Thymus (tissue), 14 donors: ENCODE measurements around the gene SUSD2. TPM values are rescaled to one million over a fixed set of nuclear protein-coding genes. Genes with fewer than 3 reads are reported as not detected.
"Not testable (repeated sequence)": the region's sequence is repeated elsewhere in the genome, so short reads cannot be mapped to it uniquely, and the experiment has no call there.

Source experiments
- DNase-seq, 9 donors: peaks; one replicate each; pipeline ENCODE4 v3.0.0-alpha.2; 2013; ENCODE audit warnings: low spot score in 9 of 9, low read depth in 6 of 9, missing footprints in 1 of 9
- H3K27ac ChIP-seq, 2 donors: one replicate each; pipeline ENCODE4 v1.5.1; 2013; ENCODE audit warnings: control low read depth in 1 of 2, low read depth in 1 of 2, low read length in 1 of 2, mild to moderate bottlenecking in 1 of 2, moderate library complexity in 1 of 2
- H3K27me3 ChIP-seq, 2 donors: one replicate each; pipeline ENCODE4 v1.5.1; 2013; ENCODE audit warnings: low read length in 1 of 2; ENCODE audit not compliant: control insufficient read depth in 2 of 2, insufficient read depth in 1 of 2
- H3K36me3 ChIP-seq, 2 donors: one replicate each; pipeline ENCODE4 v1.5.1; 2013; ENCODE audit warnings: low read length in 1 of 2, mild to moderate bottlenecking in 1 of 2, moderate library complexity in 1 of 2; ENCODE audit not compliant: control insufficient read depth in 2 of 2, insufficient read depth in 2 of 2
- H3K4me1 ChIP-seq, 2 donors: one replicate each; pipeline ENCODE4 v1.5.1; 2013; ENCODE audit warnings: low read length in 2 of 2; ENCODE audit not compliant: control insufficient read depth in 2 of 2, insufficient read depth in 2 of 2
- H3K4me3 ChIP-seq, 2 donors: one replicate each; pipeline ENCODE4 v1.5.1; 2013; ENCODE audit warnings: low read length in 2 of 2, control low read depth in 1 of 2, mild to moderate bottlenecking in 1 of 2
- H3K9me3 ChIP-seq, 2 donors: one replicate each; pipeline ENCODE4 v1.5.1; 2013; ENCODE audit warnings: low read length in 1 of 2, mild to moderate bottlenecking in 1 of 2; ENCODE audit not compliant: control insufficient read depth in 2 of 2, insufficient read depth in 1 of 2
- WGBS: extraction: QIAGEN DNeasy Blood & Tissue Kit; methylation state at CpG from one replicate; pipeline ENCODE4 v1.1.7; 2013; 5-methylcytosine and 5-hydroxymethylcytosine counted together
- long read RNA-seq, 10 donors: transcript quantifications; one replicate each; lab custom pipeline, GENCODE V29; 2026
- polyA plus RNA-seq: library from polyadenylated mRNA; stranded (reverse); fragments of 200-250 nt; gene quantifications from one replicate; pipeline ENCODE4 v1.2.3, GENCODE V29; 2013
- total RNA-seq: library from RNA; stranded (reverse); fragments of 120-200 nt; gene quantifications from one replicate; pipeline ENCODE4 v1.2.4, GENCODE V29; 2013
- donor health status: healthy.

The SUSD2 gene, protein sequence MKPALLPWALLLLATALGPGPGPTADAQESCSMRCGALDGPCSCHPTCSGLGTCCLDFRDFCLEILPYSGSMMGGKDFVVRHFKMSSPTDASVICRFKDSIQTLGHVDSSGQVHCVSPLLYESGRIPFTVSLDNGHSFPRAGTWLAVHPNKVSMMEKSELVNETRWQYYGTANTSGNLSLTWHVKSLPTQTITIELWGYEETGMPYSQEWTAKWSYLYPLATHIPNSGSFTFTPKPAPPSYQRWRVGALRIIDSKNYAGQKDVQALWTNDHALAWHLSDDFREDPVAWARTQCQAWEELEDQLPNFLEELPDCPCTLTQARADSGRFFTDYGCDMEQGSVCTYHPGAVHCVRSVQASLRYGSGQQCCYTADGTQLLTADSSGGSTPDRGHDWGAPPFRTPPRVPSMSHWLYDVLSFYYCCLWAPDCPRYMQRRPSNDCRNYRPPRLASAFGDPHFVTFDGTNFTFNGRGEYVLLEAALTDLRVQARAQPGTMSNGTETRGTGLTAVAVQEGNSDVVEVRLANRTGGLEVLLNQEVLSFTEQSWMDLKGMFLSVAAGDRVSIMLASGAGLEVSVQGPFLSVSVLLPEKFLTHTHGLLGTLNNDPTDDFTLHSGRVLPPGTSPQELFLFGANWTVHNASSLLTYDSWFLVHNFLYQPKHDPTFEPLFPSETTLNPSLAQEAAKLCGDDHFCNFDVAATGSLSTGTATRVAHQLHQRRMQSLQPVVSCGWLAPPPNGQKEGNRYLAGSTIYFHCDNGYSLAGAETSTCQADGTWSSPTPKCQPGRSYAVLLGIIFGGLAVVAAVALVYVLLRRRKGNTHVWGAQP
- 0.33 TPM for total RNA-seq
- polyA plus RNA-seq = 4.1 TPM
- long read RNA-seq, donor 1 = 0 reads
- long read RNA-seq, donor 2 = 0 reads
- long read RNA-seq, donor 3 = 0 reads
- long read RNA-seq, donor 4 = 0 reads
- long read RNA-seq, donor 5 = 0 reads
- long read RNA-seq, donor 6 = 0 reads
- long read RNA-seq, donor 7 = 0 reads
- long read RNA-seq, donor 8 = 0 reads
- long read RNA-seq, donor 9, partial matches to known transcripts = 0 of 1 reads
- long read RNA-seq, donor 9, other reads (novel, unspliced or antisense) = 0 of 1 reads
- long read RNA-seq, donor 10 = 0 reads

GRCh38 chr22:24181088-24181995 is at the start of gene SUSD2:
Gene SUSD2, plus strand, starts transcription at chr22:24181487. Its CDS starts 33 bp downstream, at chr22:24181520.
- H3K36me3 ChIP-seq = peaks cover 19 to 27% of the 10 kb centered on the region in 2 donors
- DNase-seq = no peak
- peaks cover 0 to 4% of the 10 kb centered on the region in 2 donors for H3K9me3 ChIP-seq
- WGBS = 95% methylated on average over 35 of the region's 35 CpGs
- no peaks in the 10 kb centered on the region for H3K27me3 ChIP-seq
- H3K4me3 ChIP-seq = no peak within 1 kb of the TSS
- peaks cover 7 to 10% of the 10 kb centered on the region in 2 donors for H3K4me1 ChIP-seq
- H3K27ac ChIP-seq = peak within 1 kb of the TSS in 1 of 2 donors; percentile 5

- Histone ChIP-seq H3K36me3 (peaks cover 28 to 61% of the 10 kb centered on the region in 2 donors), H3K4me1 (peaks cover 20 to 54% of the 10 kb centered on the region in 2 donors), H3K4me3 (no peak overlapping the region), H3K27me3 (no peaks in the 10 kb centered on the region), H3K27ac (peak overlapping the region; percentile 28 to 61), H3K9me3 (no peaks in the 10 kb centered on the region)
- 94% methylated on average over 11 of the region's 11 CpGs for WGBS
- peak in 1 of 9 donors; percentile 50 for DNase-seq
Observed at GRCh38 chr22:24133187-24133965, 47.9 kb upstream of the SUSD2 start.

DNA sequence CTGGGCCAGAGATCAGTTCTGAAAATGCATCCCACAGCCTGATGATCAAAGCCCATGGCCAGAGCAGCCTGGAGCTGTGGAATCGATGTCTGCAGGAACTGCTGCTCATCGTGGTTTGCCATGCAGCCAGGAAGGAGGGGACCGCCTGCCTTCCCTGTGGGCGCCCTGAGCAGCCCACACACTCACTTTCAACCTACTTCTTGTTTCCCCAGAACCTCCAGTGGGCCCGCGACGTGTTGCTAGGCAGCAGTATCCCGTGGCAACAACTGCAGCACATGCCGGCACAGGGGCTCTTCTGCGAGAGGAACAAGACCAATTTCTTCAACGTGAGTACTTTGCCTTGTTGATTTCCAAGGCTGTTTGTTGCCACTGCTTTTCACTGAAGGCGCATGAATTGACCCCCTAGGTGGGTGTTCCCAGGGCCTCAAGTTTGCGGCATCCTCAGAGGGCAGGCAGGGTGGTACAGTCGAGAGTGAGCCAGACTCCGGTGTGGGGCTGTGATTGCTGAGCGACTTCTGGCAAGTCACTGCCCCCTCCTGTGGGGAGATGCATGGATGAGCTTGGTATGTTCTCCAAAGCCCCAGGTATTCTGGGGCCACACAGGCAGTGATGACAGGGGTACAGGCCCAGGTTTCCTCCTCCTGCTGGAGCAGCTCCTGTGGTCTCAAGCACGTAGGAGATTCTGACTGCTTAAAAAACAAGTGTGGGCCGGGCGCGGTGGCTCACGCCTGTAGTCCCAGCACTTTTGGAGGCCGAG is 47.0 kb upstream of the SUSD2 start:
- no peaks in the 10 kb centered on the region for H3K27me3 ChIP-seq
- peak overlapping the region; percentile 57 to 86 for H3K27ac ChIP-seq
- peaks cover 15 to 45% of the 10 kb centered on the region in 2 donors for H3K4me1 ChIP-seq
- DNase-seq = peak in 8 of 9 donors; percentile 75 to 95 (median 86)
- peaks cover 24 to 67% of the 10 kb centered on the region in 2 donors for H3K36me3 ChIP-seq
- H3K4me3 ChIP-seq = peak overlapping the region in 1 of 2 donors; percentile 6
- no peaks in the 10 kb centered on the region for H3K9me3 ChIP-seq
- WGBS = 49% methylated on average over 22 of the region's 22 CpGs

DNA sequence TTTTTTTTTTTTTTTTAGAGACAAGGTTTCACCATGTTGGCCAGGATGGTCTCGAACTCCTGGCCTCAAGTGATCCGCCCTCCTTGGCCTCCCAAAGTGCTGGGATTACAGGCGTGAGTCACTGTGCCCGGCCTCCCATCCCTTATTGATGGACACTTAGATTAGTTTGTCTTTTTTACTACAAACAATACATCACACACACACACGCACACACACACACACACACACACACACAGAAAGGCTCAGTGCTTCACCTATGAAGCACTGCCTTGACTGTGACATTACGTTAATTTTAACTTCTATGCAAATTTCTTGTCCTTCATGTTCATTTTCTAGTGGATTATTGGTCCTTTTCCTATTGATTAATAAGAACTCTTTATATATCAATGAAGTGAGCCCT is 44.8 kb upstream of the SUSD2 start:
- WGBS = 95% methylated on average over 6 of the region's 6 CpGs
- peaks cover 18 to 61% of the 10 kb centered on the region in 2 donors for H3K36me3 ChIP-seq
- H3K9me3 ChIP-seq, H3K27me3 ChIP-seq, DNase-seq, H3K27ac ChIP-seq, H3K4me3 ChIP-seq: not testable (repeated sequence)
- peaks cover 27 to 52% of the 10 kb centered on the region in 2 donors for H3K4me1 ChIP-seq

- Histone ChIP-seq H3K27ac (no peak overlapping the region), H3K4me3 (no peak overlapping the region), H3K36me3 (peaks cover 18 to 65% of the 10 kb centered on the region in 2 donors), H3K9me3 (no peaks in the 10 kb centered on the region), H3K4me1 (peaks cover 37 to 62% of the 10 kb centered on the region in 2 donors), H3K27me3 (no peaks in the 10 kb centered on the region)
- DNase-seq = no peak
- 92% methylated on average over 2 of the region's 2 CpGs for WGBS
Observed at GRCh38 chr22:24137595-24137994, 43.7 kb upstream of the SUSD2 start.

DNA sequence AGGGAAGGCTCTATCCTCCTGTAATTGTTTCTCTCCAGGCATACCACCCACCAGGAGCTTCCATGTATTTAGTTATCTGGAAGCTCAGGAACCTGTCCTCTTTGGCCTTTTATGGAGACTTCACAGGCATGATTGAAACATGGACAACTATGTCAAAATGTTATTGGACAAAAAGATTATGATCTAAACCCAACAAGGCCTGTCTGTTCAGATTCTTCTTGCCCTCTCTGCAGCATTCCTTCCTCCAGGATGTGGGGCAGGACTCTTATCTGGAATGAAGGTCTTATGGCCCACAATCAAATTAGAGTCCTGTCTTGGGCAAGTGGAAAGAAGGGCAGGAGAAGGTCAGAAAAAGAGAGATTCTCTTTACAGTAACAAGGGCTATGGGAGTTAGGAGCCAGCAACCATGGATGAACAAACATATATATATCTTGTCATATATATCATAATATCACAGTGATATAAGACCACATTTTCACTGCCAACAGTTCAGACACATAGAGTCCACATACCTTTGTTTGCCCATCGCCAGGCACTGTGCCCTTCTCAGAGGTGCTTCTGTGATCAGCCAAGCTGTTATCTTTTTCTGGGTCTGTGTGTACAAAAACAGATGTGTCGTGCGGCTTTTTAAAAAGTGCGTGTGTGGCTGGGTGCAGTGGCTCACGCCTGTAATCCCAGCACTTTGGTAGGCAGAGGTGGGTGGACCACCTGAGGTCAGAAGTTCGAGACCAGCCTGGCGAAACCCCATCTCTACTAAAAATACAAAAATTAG is 42.5 kb upstream of the SUSD2 start:
- WGBS = 89% methylated on average over 7 of the region's 7 CpGs

GRCh38 chr22:24140357-24140756 is 40.9 kb upstream of the SUSD2 start:
- Histone ChIP-seq H3K4me1 (peaks cover 43 to 66% of the 10 kb centered on the region in 2 donors), H3K27me3 (no peaks in the 10 kb centered on the region), H3K4me3 (no peak overlapping the region), H3K36me3 (peaks cover 16 to 62% of the 10 kb centered on the region in 2 donors), H3K9me3 (peaks cover 0 to 5% of the 10 kb centered on the region in 2 donors), H3K27ac (peak overlapping the region; percentile 4 to 86)
- WGBS = 66% methylated on average over 3 of the region's 3 CpGs
- DNase-seq = no peak

More for the DNA sequence above, 42.5 kb upstream of the SUSD2 start:
- peaks cover 33 to 64% of the 10 kb centered on the region in 2 donors for H3K4me1 ChIP-seq
- H3K36me3 ChIP-seq = peaks cover 18 to 60% of the 10 kb centered on the region in 2 donors
- DNase-seq = no peak
- no peaks in the 10 kb centered on the region for H3K27me3 ChIP-seq
- no peak overlapping the region for H3K27ac ChIP-seq
- no peak overlapping the region for H3K4me3 ChIP-seq
- H3K9me3 ChIP-seq = no peaks in the 10 kb centered on the region
